ENCODE data around the gene NUP62CL.

Gene NUP62CL

DNA sequence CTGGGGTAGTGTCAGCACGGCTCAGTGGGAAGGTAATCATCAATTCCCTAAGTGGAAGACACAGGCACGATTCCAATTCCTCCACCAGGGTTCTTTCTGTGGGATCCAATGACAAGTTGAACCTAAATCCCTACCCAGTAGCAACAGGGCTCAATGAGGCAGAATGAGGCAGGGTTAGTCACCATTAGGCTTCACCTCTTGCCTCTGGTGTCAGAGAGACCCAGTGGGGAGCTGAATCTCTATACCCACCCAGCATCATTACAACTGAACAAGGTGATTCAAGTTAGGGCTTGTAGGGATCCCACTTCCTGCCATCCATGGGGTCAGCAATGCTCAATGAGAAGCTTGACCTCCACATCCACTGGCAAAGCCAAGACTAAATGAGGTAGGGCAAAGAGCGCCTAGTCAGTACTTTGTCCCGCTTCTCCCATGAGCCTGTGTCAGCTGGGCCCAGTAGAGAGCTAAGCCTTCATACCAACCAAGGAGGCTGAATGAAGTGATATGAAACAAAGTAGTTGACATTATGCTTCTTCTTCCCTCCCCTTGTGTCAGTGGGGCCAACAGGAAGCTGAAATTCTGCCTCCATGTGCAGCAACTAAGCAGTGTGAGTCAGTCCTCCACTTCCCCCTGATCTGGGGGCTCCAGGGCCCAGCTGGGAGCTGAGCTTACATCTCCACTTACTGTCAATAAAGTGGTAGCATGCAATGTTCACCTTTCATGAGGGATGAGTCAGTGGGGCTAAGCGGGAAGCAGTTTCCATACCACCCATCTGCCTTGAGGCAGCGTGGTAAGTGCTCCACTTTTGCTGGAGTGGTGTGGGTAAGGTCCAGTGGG is 51.2 kb downstream of the NUP62CL start (continued):
- TF ChIP-seq PATZ1 (tag by site-specific recombination; IDR thresholded peaks at IDR 0.05) = 0 out of 2 replicates have a peak, but pooled peaks have one; percentile 10

DNA sequence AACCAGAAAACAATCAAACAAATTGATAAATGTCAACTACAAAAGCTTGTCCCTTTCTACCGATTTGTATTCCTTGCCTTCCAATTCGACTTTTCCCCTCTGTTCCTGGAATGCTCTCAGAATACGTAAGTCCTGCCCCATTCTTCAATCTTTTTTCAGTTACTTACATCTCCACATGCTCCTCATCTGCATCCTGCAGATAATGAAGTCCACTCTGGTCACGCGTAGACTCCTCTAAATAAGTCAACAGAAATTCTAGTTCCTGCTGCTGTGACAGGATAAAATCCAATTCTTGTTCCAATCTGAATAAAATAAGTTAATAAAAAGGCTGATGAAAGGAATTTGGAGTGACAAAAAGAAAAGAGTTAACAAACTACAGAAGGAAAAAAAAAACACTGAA is 53.2 kb downstream of the NUP62CL start:
- Histone ChIP-seq H3K9me3 (ENCODE audit: control insufficient read depth, insufficient read depth, low read depth, low read length) (no peaks in the 10 kb centered on the region), H3K36me3 (ENCODE audit: control insufficient read depth in 2 of 2, insufficient read depth in 1 of 2, low read length in 2 of 2) (peaks cover 5 to 11% of the 10 kb centered on the region in 2 experiments; a peak in 2 of 3 replicates), H3K27ac (ENCODE audit: extremely low read depth, low read depth, low read length) (no peak overlapping the region), H3K4me3 (ENCODE audit: low read depth, low read length) (no peak overlapping the region), H3K4me1 (ENCODE audit: control insufficient read depth, insufficient read depth, low read length) (no peaks in the 10 kb centered on the region)
- CTCF ChIA-PET = no interaction called here
- POLR2A ChIA-PET = no interaction called here
- no peak for TF ChIP-seq OVOL3 (tag by site-specific recombination; IDR thresholded peaks at IDR 0.05)

- Histone ChIP-seq H3K27ac (ENCODE audit: extremely low read depth, low read depth, low read length) (no peak overlapping the region), H3K4me3 (ENCODE audit: low read depth, low read length) (no peak overlapping the region), H3K36me3 (ENCODE audit: control insufficient read depth in 2 of 2, insufficient read depth in 1 of 2, low read length in 2 of 2) (peaks cover 7 to 21% of the 10 kb centered on the region in 2 experiments; a peak in 2 of 3 replicates), H3K4me1 (ENCODE audit: control insufficient read depth, insufficient read depth, low read length) (no peaks in the 10 kb centered on the region), H3K9me3 (ENCODE audit: control insufficient read depth, insufficient read depth, low read depth, low read length) (no peaks in the 10 kb centered on the region)
- TF ChIP-seq GLIS2 (tag by site-specific recombination; IDR thresholded peaks at IDR 0.05) (no peak), ZNF311 (tag by site-specific recombination; IDR thresholded peaks at IDR 0.05; ENCODE audit: borderline replicate concordance) (no peak), ZNF302 (tag by site-specific recombination; IDR thresholded peaks at IDR 0.05; ENCODE audit: low read depth) (no peak), ZNF174 (tag by site-specific recombination; IDR thresholded peaks at IDR 0.05) (no peak), ZNF791 (tag by site-specific recombination; IDR thresholded peaks at IDR 0.05) (no peak), ZNF529 (tag by site-specific recombination; IDR thresholded peaks at IDR 0.05; ENCODE audit: insufficient replicate concordance) (no peak), ZNF202 (tag by site-specific recombination; IDR thresholded peaks at IDR 0.05; ENCODE audit: borderline replicate concordance) (no peak), PBX3 (CRISPR knock-in tag; IDR thresholded peaks at IDR 0.05) (no peak), OSR2 (tag by site-specific recombination; IDR thresholded peaks at IDR 0.05) (no peak), ZNF362 (tag by site-specific recombination; IDR thresholded peaks at IDR 0.05) (no peak), ZBTB11 (tag by site-specific recombination; conservative IDR thresholded peaks at IDR 0.05; ENCODE audit: low read depth) (no peak), FEZF1 (tag by site-specific recombination; IDR thresholded peaks at IDR 0.05) (no peak)
- ChIA-PET CTCF (interaction anchor here (1.0 kb wide), 1 partner anchor 12 kb away, joined by 4 read pairs; no protein-coding TSS in a partner anchor), POLR2A (no interaction called here)
Observed at GRCh38 chrX:107146670-107147069, 59.6 kb downstream of the NUP62CL start.

Data from HEK293 (cell line).